Adrenal gland (tissue), 12 donors: ENCODE results near the gene SETBP1. TPM values are rescaled to one million over a fixed set of nuclear protein-coding genes. Genes with fewer than 3 reads are reported as not detected.
A peak's percentile ranks its signal among the peaks of the same experiment; 100 is the strongest.

ENCODE experiments used
- DNase-seq, 7 donors: peaks; one replicate each; pipeline ENCODE4 v3.0.0-alpha.2; 2019 to 2020
- H3K27ac ChIP-seq, 5 donors: fragments of 200-600 bp; sonication (generic) in 4 of 5; 1 replicate in 3 of 5; 2 replicates in 2 of 5; pipeline versions ENCODE4 v1.5.1 to v1.8.0; 2016 to 2020; ENCODE audit warnings: mild to moderate bottlenecking in 1 of 5
- H3K27me3 ChIP-seq: fragments of 200-600 bp; 2 replicates; pipeline ENCODE4 v1.8.0; 2021
- H3K36me3 ChIP-seq, 2 donors: fragments of 200-600 bp; replicated peaks in 1 of 2; 1 replicate in 1 of 2; 2 replicates in 1 of 2; pipeline versions ENCODE4 v1.5.1 to v1.8.0; 2018 to 2022
- H3K4me1 ChIP-seq, 2 donors: fragments of 200-600 bp; replicated peaks in 1 of 2; 1 replicate in 1 of 2; 2 replicates in 1 of 2; pipeline versions ENCODE4 v1.5.1 to v1.8.0; 2018 to 2021
- H3K4me3 ChIP-seq, 4 donors: fragments of 200-600 bp; sonication (generic) in 3 of 4; one replicate each; pipeline ENCODE4 v1.5.1; 2016 to 2018
- H3K9me3 ChIP-seq, 3 donors: fragments of 200-600 bp; sonication (generic) in 1 of 3; replicated peaks in 1 of 3; 1 replicate in 2 of 3; 2 replicates in 1 of 3; pipeline versions ENCODE4 v1.5.1 to v1.8.0; 2016 to 2021
- CTCF ChIP-seq, 6 experiments: fragments of 450-650 bp in 4 of 6; fragments of 200-600 bp in 2 of 6; sonication (generic) in 1 of 6; IDR thresholded peaks; 1 replicate in 5 of 6; 2 replicates in 1 of 6; pipeline versions ENCODE4 v1.5.1 to v1.8.0; 2016 to 2021; ENCODE audit warnings: antibody characterized with exemption in 6 of 6, mild to moderate bottlenecking in 2 of 6, moderate library complexity in 1 of 6
- POLR2A ChIP-seq, 2 donors: fragments of 450-650 bp; IDR thresholded peaks; one replicate each; pipeline ENCODE4 v1.6.1; 2017; ENCODE audit warnings: antibody characterized with exemption in 2 of 2, mild to moderate bottlenecking in 2 of 2, moderate library complexity in 1 of 2
- WGBS, 4 donors: extraction: QIAGEN DNeasy Blood & Tissue Kit in 2 of 4; methylation state at CpG; one replicate each; pipeline versions ENCODE4 v1.1.5 to v1.1.7; 2013 to 2017; 5-methylcytosine and 5-hydroxymethylcytosine counted together
- intact Hi-C, 2 donors: fragments of 100-400 bp; cut with DNase I; formaldehyde crosslinking; loops; one replicate each; pipeline versions ENCODE4 v1.14.1 to v1.15.0; 2022 to 2023
- polyA plus RNA-seq, 3 donors: library from polyadenylated mRNA; stranded (reverse); fragments of 200-250 nt in 2 of 3; fragments of 350-450 nt in 1 of 3; fragmentation: Illumina TruSeq in 1 of 3; extraction: RNeasy Lipid Tissue Mini Kit (QIAGEN cat#74804) in 1 of 3; gene quantifications; one replicate each; pipeline ENCODE4 v1.2.3, GENCODE V29; 2013 to 2014
- total RNA-seq, 9 donors: library from RNA; depleted of rRNA in 4 of 9; stranded (reverse); fragments of >200 nt in 4 of 9; fragments of 120-200 nt in 1 of 9; fragmentation: NEBNext Ultra II Directional in 1 of 9; extraction: Animal tissue kit (Norgen Biotek cat#: 25700) in 1 of 9; gene quantifications; one replicate each; pipeline versions ENCODE4 v1.1.0 to v1.2.4, GENCODE V29; 2013 to 2023
- donor health status: healthy with polysubstance abuse.
- donor health status: Bipolar disorder and iron deficiency.
- donor health status: DM: yes; HTN: yes; CAD: no.
- donor health status: DM: no; HTN: no; CAD: no.
- donor health status: DM: no; HTN: no; CAD: no.
- donor health status: DM: yes; HTN: yes; CAD: no.

The SETBP1 gene
- total and polyA plus RNA-seq, 12 donors, result 1.2 to 18.0 (median 9.4) TPM

GRCh38 chr18:44672506-44672905, 8.2 kb upstream of the SETBP1 start:
- intact Hi-C loops, result loop anchor here in 1 of 2 donors (10.0 kb wide), 1 partner anchor 542 kb away; no protein-coding TSS in a partner anchor
- H3K36me3 ChIP-seq, result no peaks in the 10 kb centered on the region
- H3K27me3 ChIP-seq, result no peaks in the 10 kb centered on the region
- TF ChIP-seq POLR2A (IDR thresholded peaks at IDR 0.05) (no peak), CTCF (IDR thresholded peaks at IDR 0.05) (no peak)
- no peaks in the 10 kb centered on the region for H3K9me3 ChIP-seq
- H3K4me3 ChIP-seq, result no peak overlapping the region
- H3K4me1 ChIP-seq, result no peaks in the 10 kb centered on the region
- 39 to 68% (median 61%) methylated on average over 3 of the region's 3 CpGs for WGBS, 4 donors
- DNase-seq, result no peak
- H3K27ac ChIP-seq, result no peak overlapping the region

GRCh38 chr18:44673256-44673880, 7.3 kb upstream of the SETBP1 start:
- no peaks in the 10 kb centered on the region for H3K4me1 ChIP-seq
- WGBS, 4 donors, result 63 to 79% (median 71%) methylated on average over 3 of the region's 3 CpGs
- TF ChIP-seq POLR2A (IDR thresholded peaks at IDR 0.05), result no peak
- TF ChIP-seq CTCF (IDR thresholded peaks at IDR 0.05), result no peak
- H3K36me3 ChIP-seq, result no peaks in the 10 kb centered on the region
- intact Hi-C loops, result loop anchor here in 1 of 2 donors (10.0 kb wide), 1 partner anchor 541 kb away; no protein-coding TSS in a partner anchor
- H3K4me3 ChIP-seq, result no peak overlapping the region
- H3K27ac ChIP-seq, result no peak overlapping the region
- H3K27me3 ChIP-seq, result no peaks in the 10 kb centered on the region
- DNase-seq, result no peak
- H3K9me3 ChIP-seq, result no peaks in the 10 kb centered on the region

DNA sequence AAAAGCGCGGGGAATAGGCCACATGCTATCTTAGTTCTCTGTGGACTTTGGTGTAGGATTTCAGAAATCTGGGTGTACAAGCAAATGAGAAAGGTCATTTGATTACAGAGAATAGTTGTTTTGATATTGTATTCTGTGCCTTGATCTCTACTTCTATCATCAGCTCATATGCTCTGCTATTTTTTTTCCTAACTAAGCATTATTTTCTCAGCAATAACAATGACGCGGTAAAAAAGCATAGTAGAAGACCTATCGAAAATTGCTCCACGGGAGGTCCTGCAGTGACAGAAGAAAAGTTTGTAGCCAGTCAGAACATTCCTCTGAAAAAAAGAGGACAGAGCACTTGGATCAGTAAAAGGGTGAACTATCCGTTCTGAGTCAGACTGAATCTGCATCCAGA, 2.8 kb upstream of the SETBP1 start:
- 84 to 94% (median 86%) methylated on average over 7 of the region's 7 CpGs for WGBS, 4 donors
- H3K27ac ChIP-seq, result no peak overlapping the region
- TF ChIP-seq CTCF (IDR thresholded peaks at IDR 0.05) (no peak), POLR2A (IDR thresholded peaks at IDR 0.05) (no peak)

DNA sequence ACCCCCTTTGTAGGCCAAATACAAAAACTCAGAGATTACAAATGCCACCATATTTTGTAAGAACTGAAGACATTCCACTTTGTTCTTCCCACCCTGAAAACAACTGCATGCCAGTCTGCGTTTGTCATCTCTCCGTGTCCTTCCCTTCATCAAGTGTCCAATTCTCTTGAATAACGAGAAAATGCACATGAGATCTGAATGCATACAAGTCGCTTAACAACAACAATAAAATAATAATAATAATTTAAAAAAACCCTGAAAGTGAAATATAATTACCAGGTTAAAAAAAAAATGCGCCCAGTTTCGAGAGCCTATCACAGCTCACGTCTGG, 2.0 kb upstream of the SETBP1 start:
- TF ChIP-seq CTCF (IDR thresholded peaks at IDR 0.05), result no peak
- no peak for TF ChIP-seq POLR2A (IDR thresholded peaks at IDR 0.05)
- intact Hi-C loops, result loop anchor here in 1 of 2 donors (10.0 kb wide), 1 partner anchor 536 kb away; no protein-coding TSS in a partner anchor
- Histone ChIP-seq H3K36me3 (no peaks in the 10 kb centered on the region), H3K4me1 (no peaks in the 10 kb centered on the region), H3K9me3 (no peaks in the 10 kb centered on the region), H3K4me3 (peak overlapping the region in 1 of 4 donors; percentile 56), H3K27ac (no peak overlapping the region), H3K27me3 (no peaks in the 10 kb centered on the region)
- WGBS, 4 donors, result 12 to 23% (median 17%) methylated on average over 7 of the region's 7 CpGs
- no peak for DNase-seq

More for the DNA sequence above, 2.8 kb upstream of the SETBP1 start:
- DNase-seq, result no peak
- Histone ChIP-seq H3K36me3 (no peaks in the 10 kb centered on the region), H3K4me3 (no peak overlapping the region), H3K9me3 (no peaks in the 10 kb centered on the region), H3K27me3 (no peaks in the 10 kb centered on the region), H3K4me1 (no peaks in the 10 kb centered on the region)
- intact Hi-C loops, result loop anchor here in 1 of 2 donors (10.0 kb wide), 1 partner anchor 537 kb away; no protein-coding TSS in a partner anchor
